BJ (cell line): ENCODE measurements around the gene ANKRD13C. TPM values are rescaled to one million over a fixed set of nuclear protein-coding genes. Genes with fewer than 3 reads are reported as not detected.

Source experiments
- CTCF ChIA-PET: fragments of 350-600 bp; formaldehyde crosslinking; extraction: SDS; loops from one replicate; lab custom pipeline; 2021; ENCODE audit warnings: antibody characterized with exemption, inconsistent platforms; lab: Yijun Ruan, JAX
- POLR2A ChIA-PET: fragments of 300-600 bp; sonication (Branson Sonifier 250); formaldehyde crosslinking; extraction: SDS; loops from one replicate; lab custom pipeline; 2021; ENCODE audit warnings: antibody characterized with exemption; lab: Charles Lee
- DNase-seq: peaks from one replicate; pipeline ENCODE4 v3.0.0-alpha.2; 2011; ENCODE audit warnings: low read depth
- H3K27me3 ChIP-seq: 2 replicates; pipeline ENCODE4 v1.6.0; 2011; ENCODE audit warnings: low read length; ENCODE audit not compliant: control insufficient read depth, insufficient read depth
- H3K36me3 ChIP-seq: 2 replicates; pipeline ENCODE4 v1.5.1; 2011; ENCODE audit warnings: low read length; ENCODE audit not compliant: control insufficient read depth, insufficient read depth
- H3K4me3 ChIP-seq: 2 replicates; pipeline ENCODE4 v1.5.1; 2011; ENCODE audit warnings: low read depth, mild to moderate bottlenecking, control low read depth, low read length
- CTCF ChIP-seq: IDR thresholded peaks from 2 replicates; pipeline ENCODE4 v1.5.1; 2011; ENCODE audit warnings: low read depth, mild to moderate bottlenecking, control low read depth, inconsistent platforms, low read length, moderate library complexity; ENCODE audit not compliant: insufficient read depth
- polyA plus RNA-seq: library from polyadenylated mRNA; depleted of rRNA; stranded (reverse); fragments of >200 nt; gene quantifications from 2 replicates; pipeline ENCODE4 v1.2.3, GENCODE V29; 2011

Gene ANKRD13C
- polyA plus RNA-seq, 1 experiment: 7.8 TPM

- Histone ChIP-seq H3K36me3 (no peaks in the 10 kb centered on the region), H3K4me3 (no peak overlapping the region), H3K27me3 (no peaks in the 10 kb centered on the region)
- POLR2A ChIA-PET: no interaction called here
- no peak for DNase-seq
- CTCF ChIA-PET: no interaction called here
- TF ChIP-seq CTCF: no peak
Measured at GRCh38 chr1:70284366-70284765, 70.2 kb downstream of the ANKRD13C start.

- CTCF ChIA-PET: no interaction called here
- no peaks in the 10 kb centered on the region for H3K36me3 ChIP-seq
- TF ChIP-seq CTCF: no peak
- DNase-seq: no peak
- no peak overlapping the region for H3K4me3 ChIP-seq
- POLR2A ChIA-PET: no interaction called here
- H3K27me3 ChIP-seq: no peaks in the 10 kb centered on the region
Measured at GRCh38 chr1:70278710-70279109, 75.8 kb downstream of the ANKRD13C start.

GRCh38 chr1:70277875-70278274 is 76.6 kb downstream of the ANKRD13C start:
- H3K36me3 ChIP-seq: no peaks in the 10 kb centered on the region
- ChIA-PET POLR2A (no interaction called here), CTCF (no interaction called here)
- no peak for DNase-seq
- TF ChIP-seq CTCF: no peak
- no peak overlapping the region for H3K4me3 ChIP-seq
- no peaks in the 10 kb centered on the region for H3K27me3 ChIP-seq

- ChIA-PET CTCF (no interaction called here), POLR2A (no interaction called here)
- TF ChIP-seq CTCF: no peak
- Histone ChIP-seq H3K4me3 (no peak overlapping the region), H3K27me3 (no peaks in the 10 kb centered on the region), H3K36me3 (peaks cover 2% of the 10 kb centered on the region)
- DNase-seq: no peak
Measured at GRCh38 chr1:70265946-70266345, 88.6 kb downstream of the ANKRD13C start.

GRCh38 chr1:70264839-70265238 is 89.7 kb downstream of the ANKRD13C start:
- H3K27me3 ChIP-seq: no peaks in the 10 kb centered on the region
- no peak overlapping the region for H3K4me3 ChIP-seq
- ChIA-PET POLR2A (no interaction called here), CTCF (no interaction called here)
- no peak for DNase-seq
- no peak for TF ChIP-seq CTCF
- peaks cover 2% of the 10 kb centered on the region for H3K36me3 ChIP-seq
